SW 1271 (cell line): ENCODE results near the gene SPATA31A7.
"Not testable (repeated sequence)": the region's sequence is repeated elsewhere in the genome, so short reads cannot be mapped to it uniquely, and the experiment has no call there.

ENCODE experiments used
- DNase-seq, 2 experiments: peaks; one replicate each; lab custom pipeline; 2025; lab: John Stamatoyannopoulos, UW

SPATA31A7 gene

GRCh38 chr9:61189736-61190135 is at the start of gene SPATA31A7:
Gene SPATA31A7, plus strand, starts transcription at chr9:61190036. Its CDS starts 29 bp downstream, at chr9:61190065.
- not testable (repeated sequence) for DNase-seq

DNA sequence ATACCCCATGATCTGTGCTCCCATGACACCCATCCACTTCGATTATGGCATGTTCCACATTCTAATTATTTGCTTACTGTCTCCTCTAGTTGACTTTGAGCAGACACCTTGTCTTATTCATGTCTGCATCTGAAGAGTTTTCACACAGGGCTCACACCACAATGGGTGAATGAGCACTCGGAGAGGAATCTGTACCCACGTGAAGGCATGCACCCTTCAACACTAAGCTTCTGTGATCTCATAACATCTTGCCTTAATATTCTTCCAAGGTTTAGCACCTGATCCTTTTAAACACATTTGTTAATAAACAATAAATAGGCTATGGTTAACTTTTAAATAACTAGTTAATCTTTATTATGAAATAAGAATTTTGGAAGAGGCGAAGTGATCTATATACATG is 36.6 kb downstream of the SPATA31A7 start:
- DNase-seq, result not testable (repeated sequence)
